ENCODE results near the gene CFLAR.
"Not testable (repeated sequence)": the region's sequence is repeated elsewhere in the genome, so short reads cannot be mapped to it uniquely, and the experiment has no call there.

The CFLAR gene

GRCh38 chr2:201117735-201118094 lies 1.8 kb downstream of the CFLAR start:
- peak overlapping the region; percentile 82 for H3K4me3 ChIP-seq (ENCODE audit: low read length)
- DNase-seq (ENCODE audit: low read depth, low spot score): not testable (repeated sequence)

- DNase-seq (ENCODE audit: low read depth, low spot score): peak; percentile 82
Observed at GRCh38 chr2:201118121-201118960, 2.4 kb downstream of the CFLAR start.

GRCh38 chr2:201118961-201119854 lies 3.2 kb downstream of the CFLAR start:
- no peak for DNase-seq (ENCODE audit: low read depth, low spot score)

More at GRCh38 chr2:201118121-201118960, 2.4 kb downstream of the CFLAR start:
- peak overlapping the region; percentile 82 for H3K4me3 ChIP-seq (ENCODE audit: low read length)

GRCh38 chr2:201122276-201122675 lies 6.3 kb downstream of the CFLAR start:
- no peak overlapping the region for H3K4me3 ChIP-seq (ENCODE audit: low read length)

More at GRCh38 chr2:201118961-201119854, 3.2 kb downstream of the CFLAR start:
- peak overlapping the region; percentile 82 for H3K4me3 ChIP-seq (ENCODE audit: low read length)

GRCh38 chr2:201126308-201127151 lies 10.6 kb downstream of the CFLAR start:
- DNase-seq (ENCODE audit: low read depth, low spot score): no peak
- H3K4me3 ChIP-seq (ENCODE audit: low read length): peak overlapping the region; percentile 4; the same call in 1 of the 2 replicates

More at GRCh38 chr2:201122276-201122675, 6.3 kb downstream of the CFLAR start:
- DNase-seq (ENCODE audit: low read depth, low spot score): no peak

- no peak for DNase-seq (ENCODE audit: low read depth, low spot score)
- no peak overlapping the region for H3K4me3 ChIP-seq (ENCODE audit: low read length)
Observed at GRCh38 chr2:201127152-201127511, 11.2 kb downstream of the CFLAR start.

- H3K4me3 ChIP-seq (ENCODE audit: low read length): no peak overlapping the region
- DNase-seq (ENCODE audit: low read depth, low spot score): peak; percentile 57
Observed at GRCh38 chr2:201127570-201127969, 11.6 kb downstream of the CFLAR start.

- DNase-seq (ENCODE audit: low read depth, low spot score): no peak
- no peak overlapping the region for H3K4me3 ChIP-seq (ENCODE audit: low read length)
Observed at GRCh38 chr2:201128033-201128432, 12.1 kb downstream of the CFLAR start.

GRCh38 chr2:201128933-201129505 lies 13.1 kb downstream of the CFLAR start:
- peak overlapping the region; percentile 9; the same call in 1 of the 2 replicates for H3K4me3 ChIP-seq (ENCODE audit: low read length)
- DNase-seq (ENCODE audit: low read depth, low spot score): no peak

- no peak for DNase-seq (ENCODE audit: low read depth, low spot score)
- H3K4me3 ChIP-seq (ENCODE audit: low read length): no peak overlapping the region
Observed at GRCh38 chr2:201130524-201131186, 14.7 kb downstream of the CFLAR start.

- no peak for DNase-seq (ENCODE audit: low read depth, low spot score)
- no peak overlapping the region for H3K4me3 ChIP-seq (ENCODE audit: low read length)
Observed at GRCh38 chr2:201132518-201132917, 16.6 kb downstream of the CFLAR start.

- no peak for DNase-seq (ENCODE audit: low read depth, low spot score)
- H3K4me3 ChIP-seq (ENCODE audit: low read length): no peak overlapping the region
Observed at GRCh38 chr2:201135386-201135785, 19.4 kb downstream of the CFLAR start.

- no peak overlapping the region for H3K4me3 ChIP-seq (ENCODE audit: low read length)
- DNase-seq (ENCODE audit: low read depth, low spot score): no peak
Observed at GRCh38 chr2:201136889-201137321, 20.9 kb downstream of the CFLAR start.

GRCh38 chr2:201137505-201138400 lies 21.8 kb downstream of the CFLAR start:
- no peak for DNase-seq (ENCODE audit: low read depth, low spot score)
- no peak overlapping the region for H3K4me3 ChIP-seq (ENCODE audit: low read length)

GRCh38 chr2:201138401-201138970 lies 22.5 kb downstream of the CFLAR start:
- no peak overlapping the region for H3K4me3 ChIP-seq (ENCODE audit: low read length)
- no peak for DNase-seq (ENCODE audit: low read depth, low spot score)

GRCh38 chr2:201138986-201139781 lies 23.2 kb downstream of the CFLAR start:
- not testable (repeated sequence) for DNase-seq (ENCODE audit: low read depth, low spot score); H3K4me3 ChIP-seq (ENCODE audit: low read length)
